Upper lobe of left lung (tissue), 6 donors: ENCODE data around the gene ZNF608. TPM values are rescaled to one million over a fixed set of nuclear protein-coding genes. Genes with fewer than 3 reads are reported as not detected.

Experiments used
- ATAC-seq, 2 donors: fragments of 200-7000 bp; cut with Tn5 transposase; one replicate each; pipeline ENCODE4 v1.9.1; 2022; ENCODE audit warnings: mild to moderate bottlenecking in 2 of 2, moderate library complexity in 2 of 2; ENCODE audit not compliant: low FRiP score in 2 of 2
- DNase-seq, 2 donors: peaks; one replicate each; pipeline ENCODE4 v3.0.0-alpha.2; 2019 to 2020
- H3K27ac ChIP-seq, 4 donors: fragments of 200-600 bp; sonication (generic); one replicate each; pipeline ENCODE4 v1.5.1; 2016 to 2019
- H3K27me3 ChIP-seq, 4 donors: fragments of 200-600 bp; sonication (generic); one replicate each; pipeline ENCODE4 v1.5.1; 2017 to 2019
- H3K36me3 ChIP-seq, 4 donors: fragments of 200-600 bp; sonication (generic); one replicate each; pipeline ENCODE4 v1.5.1; 2016 to 2019
- H3K4me1 ChIP-seq, 4 donors: fragments of 200-600 bp; sonication (generic); one replicate each; pipeline ENCODE4 v1.5.1; 2018 to 2019
- H3K4me3 ChIP-seq, 4 donors: fragments of 200-600 bp; sonication (generic); one replicate each; pipeline ENCODE4 v1.5.1; 2017 to 2019; ENCODE audit warnings: mild to moderate bottlenecking in 2 of 4, moderate library complexity in 1 of 4
- H3K9me3 ChIP-seq, 4 donors: fragments of 200-600 bp; sonication (generic); one replicate each; pipeline ENCODE4 v1.5.1; 2018 to 2019
- EP300 ChIP-seq, 4 donors: sonication (generic); formaldehyde crosslinking; IDR thresholded peaks; one replicate each; pipeline ENCODE4 v1.5.1; 2017; ENCODE audit warnings: antibody characterized with exemption in 4 of 4, control low read depth in 2 of 4
- POLR2A ChIP-seq, 4 donors: fragments of 450-650 bp; IDR thresholded peaks; one replicate each; pipeline ENCODE4 v1.5.1; 2016 to 2017; ENCODE audit warnings: antibody characterized with exemption in 4 of 4, mild to moderate bottlenecking in 2 of 4
- POLR2AphosphoS5 ChIP-seq, 2 donors: sonication (generic); formaldehyde crosslinking; IDR thresholded peaks; one replicate each; pipeline ENCODE4 v1.5.1; 2017; ENCODE audit warnings: antibody characterized with exemption in 2 of 2
- WGBS, 2 donors: methylation state at CpG; one replicate each; pipeline ENCODE4 v1.1.5; 2017 to 2018; 5-methylcytosine and 5-hydroxymethylcytosine counted together
- total RNA-seq, 6 donors: library from RNA; depleted of rRNA in 4 of 6; stranded (reverse); fragments of >200 nt in 4 of 6; gene quantifications; one replicate each; pipeline versions ENCODE4 v1.1.0 to v1.2.1, GENCODE V29; 2016 to 2021
- TF ChIP-seq, protein P1 (sequence below), 6 experiments: fragments of 450-650 bp in 4 of 6; fragments of 200-600 bp in 2 of 6; sonication (generic) in 2 of 6; IDR thresholded peaks; one replicate each; pipeline ENCODE4 v1.5.1; 2016 to 2019; ENCODE audit warnings: antibody characterized with exemption in 6 of 6
- donor health status: DM: no; HTN: no; CAD: no; lungs with moderate emphysema.
- donor health status: DM: no; HTN: yes; CAD: no; lungs with severe emphysema.

ZNF608 gene
- total RNA-seq, 6 donors from 2014 or later, result 21.8 to 54.9 (median 41.7) TPM

DNA sequence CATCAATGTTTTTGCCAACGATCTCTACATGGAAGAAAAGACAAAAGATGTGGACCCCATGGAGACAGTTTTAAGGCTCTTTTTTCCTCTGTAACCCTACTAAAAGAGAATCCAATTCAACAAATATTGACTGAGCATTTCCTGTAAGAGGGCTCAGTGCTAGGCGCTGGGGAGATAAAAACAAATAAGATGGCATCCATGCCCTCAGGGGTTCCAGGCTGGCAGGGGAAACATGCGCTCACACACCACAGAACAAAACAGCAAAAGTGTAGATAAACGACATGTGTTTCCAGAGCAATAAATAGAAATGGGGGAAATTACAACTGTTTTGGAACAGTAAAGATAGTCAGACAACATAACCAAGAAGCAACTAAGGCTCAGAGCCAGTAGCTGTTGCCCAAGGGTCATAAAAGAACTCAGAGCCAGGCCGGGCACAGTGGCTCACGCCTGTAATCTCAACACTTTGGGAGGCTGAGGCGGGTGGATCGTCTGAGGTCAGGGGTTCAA is 25.2 kb downstream of the ZNF608 start:
- H3K4me1 ChIP-seq, result peaks cover 15 to 34% (median 26%) of the 10 kb centered on the region in 4 donors
- ATAC-seq (no peak), DNase-seq (no peak)
- H3K27me3 ChIP-seq, result no peaks in the 10 kb centered on the region
- no peak overlapping the region for H3K4me3 ChIP-seq
- H3K9me3 ChIP-seq, result no peaks in the 10 kb centered on the region
- TF ChIP-seq POLR2A (IDR thresholded peaks at IDR 0.05) (no peak), EP300 (IDR thresholded peaks at IDR 0.05) (no peak), POLR2AphosphoS5 (IDR thresholded peaks at IDR 0.05) (no peak)
- TF ChIP-seq, protein P1, sequence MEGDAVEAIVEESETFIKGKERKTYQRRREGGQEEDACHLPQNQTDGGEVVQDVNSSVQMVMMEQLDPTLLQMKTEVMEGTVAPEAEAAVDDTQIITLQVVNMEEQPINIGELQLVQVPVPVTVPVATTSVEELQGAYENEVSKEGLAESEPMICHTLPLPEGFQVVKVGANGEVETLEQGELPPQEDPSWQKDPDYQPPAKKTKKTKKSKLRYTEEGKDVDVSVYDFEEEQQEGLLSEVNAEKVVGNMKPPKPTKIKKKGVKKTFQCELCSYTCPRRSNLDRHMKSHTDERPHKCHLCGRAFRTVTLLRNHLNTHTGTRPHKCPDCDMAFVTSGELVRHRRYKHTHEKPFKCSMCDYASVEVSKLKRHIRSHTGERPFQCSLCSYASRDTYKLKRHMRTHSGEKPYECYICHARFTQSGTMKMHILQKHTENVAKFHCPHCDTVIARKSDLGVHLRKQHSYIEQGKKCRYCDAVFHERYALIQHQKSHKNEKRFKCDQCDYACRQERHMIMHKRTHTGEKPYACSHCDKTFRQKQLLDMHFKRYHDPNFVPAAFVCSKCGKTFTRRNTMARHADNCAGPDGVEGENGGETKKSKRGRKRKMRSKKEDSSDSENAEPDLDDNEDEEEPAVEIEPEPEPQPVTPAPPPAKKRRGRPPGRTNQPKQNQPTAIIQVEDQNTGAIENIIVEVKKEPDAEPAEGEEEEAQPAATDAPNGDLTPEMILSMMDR (IDR thresholded peaks at IDR 0.05), result no peak
- peak overlapping the region in 1 of 4 donors; percentile 20 for H3K27ac ChIP-seq
- WGBS, 2 donors, result 77% methylated on average over 8 of the region's 8 CpGs
- no peaks in the 10 kb centered on the region for H3K36me3 ChIP-seq

DNA sequence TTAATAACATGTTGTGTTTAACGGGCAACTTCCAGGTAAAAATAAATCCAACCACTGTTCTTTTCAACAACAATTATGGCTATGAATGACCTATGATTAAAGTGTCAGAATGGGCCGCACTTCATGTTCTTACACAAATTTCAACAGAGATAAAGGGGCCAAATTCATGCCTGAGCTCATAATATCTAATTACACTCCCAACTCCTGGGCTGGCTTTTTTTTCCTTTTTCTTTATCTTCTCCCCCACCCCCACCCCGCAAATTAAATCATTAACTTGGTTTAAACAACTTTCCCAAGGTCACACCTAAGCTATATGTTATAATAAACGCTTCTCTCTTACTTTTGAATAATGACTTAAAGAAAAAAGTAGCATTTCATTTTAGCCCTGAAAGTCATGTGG is 25.8 kb downstream of the ZNF608 start:
- no peak for DNase-seq
- Histone ChIP-seq H3K27me3 (no peaks in the 10 kb centered on the region), H3K36me3 (no peaks in the 10 kb centered on the region), H3K4me3 (no peak overlapping the region), H3K27ac (peak overlapping the region in 1 of 4 donors; percentile 20), H3K9me3 (no peaks in the 10 kb centered on the region), H3K4me1 (peaks cover 15 to 34% (median 24%) of the 10 kb centered on the region in 4 donors)
- 61 to 69% methylated on average over 4 of the region's 4 CpGs for WGBS, 2 donors
- TF ChIP-seq, protein P1 (IDR thresholded peaks at IDR 0.05), result no peak
- TF ChIP-seq EP300 (IDR thresholded peaks at IDR 0.05) (no peak), POLR2AphosphoS5 (IDR thresholded peaks at IDR 0.05) (no peak), POLR2A (IDR thresholded peaks at IDR 0.05) (no peak)
- no peak for ATAC-seq

GRCh38 chr5:124719113-124719967 is 27.1 kb downstream of the ZNF608 start:
- H3K4me1 ChIP-seq, result peaks cover 15 to 34% (median 25%) of the 10 kb centered on the region in 4 donors
- peak overlapping the region in 2 of 4 donors; percentile 53 to 64 for H3K27ac ChIP-seq
- no peaks in the 10 kb centered on the region for H3K9me3 ChIP-seq
- TF ChIP-seq POLR2A (IDR thresholded peaks at IDR 0.05), result no peak
- no peak for TF ChIP-seq EP300 (IDR thresholded peaks at IDR 0.05)
- no peak for TF ChIP-seq POLR2AphosphoS5 (IDR thresholded peaks at IDR 0.05)
- no peaks in the 10 kb centered on the region for H3K36me3 ChIP-seq
- DNase-seq, result no peak
- H3K4me3 ChIP-seq, result no peak overlapping the region
- no peaks in the 10 kb centered on the region for H3K27me3 ChIP-seq
- WGBS, 2 donors, result 56 to 59% methylated on average over 4 of the region's 4 CpGs
- ATAC-seq, result no peak

- 41% methylated on average over 2 of the region's 2 CpGs for WGBS, 2 donors
- Histone ChIP-seq H3K27ac (peak overlapping the region in 2 of 4 donors; percentile 0 to 64), H3K27me3 (no peaks in the 10 kb centered on the region), H3K4me3 (no peak overlapping the region), H3K36me3 (no peaks in the 10 kb centered on the region), H3K4me1 (peaks cover 15 to 43% (median 31%) of the 10 kb centered on the region in 4 donors), H3K9me3 (no peaks in the 10 kb centered on the region)
- DNase-seq (no peak), ATAC-seq (no peak)
- TF ChIP-seq, protein P1 (IDR thresholded peaks at IDR 0.05), result no peak
- TF ChIP-seq EP300 (IDR thresholded peaks at IDR 0.05), result no peak
- no peak for TF ChIP-seq POLR2A (IDR thresholded peaks at IDR 0.05)
- TF ChIP-seq POLR2AphosphoS5 (IDR thresholded peaks at IDR 0.05), result no peak
These were observed 28.1 kb downstream of the ZNF608 start for GRCh38 chr5:124718380-124718789.

DNA sequence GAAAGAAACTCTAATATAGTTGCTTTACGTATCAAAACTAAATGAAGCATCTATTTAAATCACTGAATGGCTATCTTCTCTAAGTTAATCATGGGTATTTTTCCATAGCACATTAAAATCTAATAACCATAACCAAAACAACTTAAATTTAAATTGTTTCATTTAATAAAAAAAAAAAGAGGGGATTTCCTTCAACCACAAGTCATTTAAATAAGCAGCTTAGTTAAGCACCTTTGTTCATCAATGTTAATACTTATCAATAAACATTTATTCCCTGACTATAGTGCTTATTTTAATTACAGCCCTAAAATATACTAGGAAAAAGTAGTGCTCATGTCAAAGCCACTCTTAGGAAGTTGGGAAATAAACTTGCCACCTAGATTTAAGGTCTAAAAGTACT is 30.3 kb downstream of the ZNF608 start:
- H3K4me1 ChIP-seq, result peaks cover 15 to 51% (median 37%) of the 10 kb centered on the region in 4 donors
- no peak for ATAC-seq
- no peak overlapping the region for H3K27ac ChIP-seq
- no peak for DNase-seq
- no peak overlapping the region for H3K4me3 ChIP-seq
- WGBS, 2 donors, result 84 to 92% methylated on average over 1 of the region's 1 CpG
- no peaks in the 10 kb centered on the region for H3K9me3 ChIP-seq
- H3K27me3 ChIP-seq, result no peaks in the 10 kb centered on the region
- H3K36me3 ChIP-seq, result no peaks in the 10 kb centered on the region
- TF ChIP-seq, protein P1 (IDR thresholded peaks at IDR 0.05), result no peak
- TF ChIP-seq POLR2AphosphoS5 (IDR thresholded peaks at IDR 0.05) (no peak), POLR2A (IDR thresholded peaks at IDR 0.05) (no peak)
